Measurements from ENCODE around the gene PGLYRP2. TPM values are rescaled to one million over a fixed set of nuclear protein-coding genes. Genes with fewer than 3 reads are reported as not detected.

Gene PGLYRP2
- polyA plus RNA-seq, 1 donor from 2014 or later, result not detected

DNA sequence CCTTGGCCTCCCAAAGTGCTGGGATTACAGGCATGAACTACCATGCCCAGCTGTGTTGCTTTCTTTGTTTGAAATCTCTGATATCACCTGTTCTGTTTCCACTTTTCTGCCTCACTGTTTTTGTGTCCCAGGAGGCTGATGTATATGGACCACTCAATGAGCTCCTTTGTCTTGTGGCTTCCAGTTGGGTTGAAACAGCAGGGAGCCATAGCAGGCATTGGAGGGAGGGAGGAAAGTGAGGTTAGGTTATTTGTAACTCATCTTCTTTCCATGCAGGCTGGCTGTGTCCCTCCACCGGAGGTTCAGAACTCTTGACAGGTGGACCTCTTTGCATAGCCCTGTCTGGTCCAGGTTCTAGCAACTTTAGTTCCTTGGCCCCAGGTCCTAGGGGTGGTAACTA is 23.0 kb upstream of the PGLYRP2 start:
- TF ChIP-seq EZH2 (IDR thresholded peaks at IDR 0.05; ENCODE audit: borderline replicate concordance, insufficient read depth, low read length, poor library complexity, severe bottlenecking), result no peak
- no peak for TF ChIP-seq SMC3 (conservative IDR thresholded peaks at IDR 0.05; ENCODE audit: poor library complexity)
- TF ChIP-seq EP300 (conservative IDR thresholded peaks at IDR 0.05; ENCODE audit: poor library complexity, severe bottlenecking), result no peak
- TF ChIP-seq REST (IDR thresholded peaks at IDR 0.05; ENCODE audit: borderline replicate concordance), result no peak
- Histone ChIP-seq H3K9me2 (ENCODE audit: insufficient read depth, low read length) (no peaks in the 10 kb centered on the region), H4K20me1 (ENCODE audit: insufficient read depth) (no peaks in the 10 kb centered on the region), H3K27ac (ENCODE audit: low read length) (no peak overlapping the region), H3K27me3 (ENCODE audit: insufficient read depth, low read depth, low read length) (no peaks in the 10 kb centered on the region), H3K9me3 (ENCODE audit: low read length) (no peaks in the 10 kb centered on the region), H3K4me2 (ENCODE audit: low read length) (no peak overlapping the region), H3K9ac (ENCODE audit: low read length) (no peak overlapping the region), H3K4me3 (ENCODE audit: low read length) (no peak overlapping the region), H3F3A (ENCODE audit: insufficient read depth, low read length, poor library complexity, severe bottlenecking) (no peaks in the 10 kb centered on the region), H3K36me3 (ENCODE audit: insufficient read depth, low read length) (no peaks in the 10 kb centered on the region), H2AFZ (ENCODE audit: low read depth, low read length) (no peak overlapping the region), H3K79me2 (replicated peaks; ENCODE audit: insufficient read depth, low read length) (no peaks in the 10 kb centered on the region)

- TF ChIP-seq REST (IDR thresholded peaks at IDR 0.05; ENCODE audit: borderline replicate concordance), result no peak
- no peak for TF ChIP-seq RAD21 (conservative IDR thresholded peaks at IDR 0.05)
- TF ChIP-seq SMC3 (conservative IDR thresholded peaks at IDR 0.05; ENCODE audit: poor library complexity), result no peak
- no peak for TF ChIP-seq TAF1 (IDR thresholded peaks at IDR 0.05; ENCODE audit: low read depth)
- no peak for TF ChIP-seq POLR2AphosphoS5 (IDR thresholded peaks at IDR 0.05)
- no peak for TF ChIP-seq EP300 (conservative IDR thresholded peaks at IDR 0.05; ENCODE audit: poor library complexity, severe bottlenecking)
- TF ChIP-seq MXI1 (conservative IDR thresholded peaks at IDR 0.05; ENCODE audit: poor library complexity, severe bottlenecking), result no peak
- no peaks in the 10 kb centered on the region for H3K79me2 ChIP-seq (replicated peaks; ENCODE audit: insufficient read depth, low read length)
- H3F3A ChIP-seq (ENCODE audit: insufficient read depth, low read length, poor library complexity, severe bottlenecking), result no peaks in the 10 kb centered on the region
- H3K27ac ChIP-seq (ENCODE audit: low read length), result no peak overlapping the region
- H3K27me3 ChIP-seq (ENCODE audit: insufficient read depth, low read depth, low read length), result no peaks in the 10 kb centered on the region
- no peaks in the 10 kb centered on the region for H4K20me1 ChIP-seq (ENCODE audit: insufficient read depth)
- no peaks in the 10 kb centered on the region for H3K9me2 ChIP-seq (ENCODE audit: insufficient read depth, low read length)
- no peaks in the 10 kb centered on the region for H3K9me3 ChIP-seq (ENCODE audit: low read length)
- no peak overlapping the region for H2AFZ ChIP-seq (ENCODE audit: low read depth, low read length)
- H3K9ac ChIP-seq (ENCODE audit: low read length), result no peak overlapping the region
- no peak overlapping the region for H3K4me2 ChIP-seq (ENCODE audit: low read length)
- H3K4me3 ChIP-seq (ENCODE audit: low read length), result no peak overlapping the region
- H3K36me3 ChIP-seq (ENCODE audit: insufficient read depth, low read length), result no peaks in the 10 kb centered on the region
Measured at GRCh38 chr19:15501596-15501995, 22.3 kb upstream of the PGLYRP2 start.
